ENCODE measurements around the gene CERS6.

GRCh38 chr2:168550670-168551069, 94.6 kb downstream of the CERS6 start:
- no peak for TF ChIP-seq HDGF (IDR thresholded peaks at IDR 0.05; ENCODE audit: borderline replicate concordance)
- TF ChIP-seq SP1 (IDR thresholded peaks at IDR 0.05), result no peak

Data from HEK293T (cell line).